Liver (tissue), 3 donors: ENCODE measurements around the gene AJAP1.

Experiments used
- SP1 ChIP-seq: IDR thresholded peaks from 2 replicates; pipeline ENCODE4 v1.6.1; 2018; ENCODE audit warnings: antibody characterized with exemption, mild to moderate bottlenecking
- TF ChIP-seq, protein P1 (sequence below): IDR thresholded peaks from 2 replicates; pipeline ENCODE4 v1.6.1; 2016; ENCODE audit warnings: antibody characterized with exemption
- TF ChIP-seq, protein P2 (sequence below): IDR thresholded peaks from 2 replicates; pipeline ENCODE4 v1.6.1; 2016; ENCODE audit warnings: antibody characterized with exemption
- TF ChIP-seq, protein P3 (sequence below): fragments of 150-350 bp; IDR thresholded peaks from 2 replicates; pipeline ENCODE4 v1.5.1; 2017; ENCODE audit warnings: improper control_type of control experiment, low read depth, low read length; ENCODE audit not compliant: missing input control
- donor health status: healthy.
- donor health status: healthy.

DNA sequence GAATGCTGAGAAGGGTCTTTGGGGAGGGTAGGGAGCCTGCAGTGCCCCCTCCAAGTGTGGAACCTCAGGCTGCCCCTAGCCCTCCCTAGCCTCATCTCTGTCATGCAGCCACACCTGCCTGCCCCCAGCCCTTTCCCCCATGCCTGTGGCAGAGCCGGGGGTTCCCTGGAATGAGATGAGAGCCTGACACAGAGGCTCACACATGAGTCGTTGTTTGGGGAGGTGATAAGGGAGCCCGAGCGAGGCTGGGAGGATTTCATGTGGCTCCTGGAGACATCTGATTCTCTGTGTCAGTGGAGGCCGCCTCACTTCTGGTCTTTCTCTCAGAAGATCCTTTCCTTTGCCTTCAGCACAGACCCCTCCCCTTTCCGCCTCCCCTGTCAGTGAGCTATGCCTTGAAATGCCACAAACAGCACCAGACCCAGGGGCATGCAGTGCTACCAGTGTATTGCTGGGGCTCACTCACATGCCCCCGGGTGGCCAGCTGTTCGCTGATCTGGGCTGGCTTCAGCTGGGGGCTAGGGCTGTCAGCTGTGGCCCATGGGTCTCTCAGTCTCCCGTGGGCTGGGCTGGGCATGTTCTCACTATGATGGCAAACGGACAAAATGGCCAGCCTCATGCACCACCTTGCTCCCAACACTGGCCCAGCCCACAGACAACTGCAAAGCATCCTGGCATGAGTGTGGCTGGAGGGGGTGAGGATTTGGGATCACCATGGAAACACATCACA lies 102.6 kb downstream of the AJAP1 start:
- TF ChIP-seq, protein P1, sequence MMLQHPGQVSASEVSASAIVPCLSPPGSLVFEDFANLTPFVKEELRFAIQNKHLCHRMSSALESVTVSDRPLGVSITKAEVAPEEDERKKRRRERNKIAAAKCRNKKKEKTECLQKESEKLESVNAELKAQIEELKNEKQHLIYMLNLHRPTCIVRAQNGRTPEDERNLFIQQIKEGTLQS, result no peak
- no peak for TF ChIP-seq SP1
- TF ChIP-seq, protein P2, sequence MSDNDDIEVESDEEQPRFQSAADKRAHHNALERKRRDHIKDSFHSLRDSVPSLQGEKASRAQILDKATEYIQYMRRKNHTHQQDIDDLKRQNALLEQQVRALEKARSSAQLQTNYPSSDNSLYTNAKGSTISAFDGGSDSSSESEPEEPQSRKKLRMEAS, result no peak
- TF ChIP-seq, protein P3, sequence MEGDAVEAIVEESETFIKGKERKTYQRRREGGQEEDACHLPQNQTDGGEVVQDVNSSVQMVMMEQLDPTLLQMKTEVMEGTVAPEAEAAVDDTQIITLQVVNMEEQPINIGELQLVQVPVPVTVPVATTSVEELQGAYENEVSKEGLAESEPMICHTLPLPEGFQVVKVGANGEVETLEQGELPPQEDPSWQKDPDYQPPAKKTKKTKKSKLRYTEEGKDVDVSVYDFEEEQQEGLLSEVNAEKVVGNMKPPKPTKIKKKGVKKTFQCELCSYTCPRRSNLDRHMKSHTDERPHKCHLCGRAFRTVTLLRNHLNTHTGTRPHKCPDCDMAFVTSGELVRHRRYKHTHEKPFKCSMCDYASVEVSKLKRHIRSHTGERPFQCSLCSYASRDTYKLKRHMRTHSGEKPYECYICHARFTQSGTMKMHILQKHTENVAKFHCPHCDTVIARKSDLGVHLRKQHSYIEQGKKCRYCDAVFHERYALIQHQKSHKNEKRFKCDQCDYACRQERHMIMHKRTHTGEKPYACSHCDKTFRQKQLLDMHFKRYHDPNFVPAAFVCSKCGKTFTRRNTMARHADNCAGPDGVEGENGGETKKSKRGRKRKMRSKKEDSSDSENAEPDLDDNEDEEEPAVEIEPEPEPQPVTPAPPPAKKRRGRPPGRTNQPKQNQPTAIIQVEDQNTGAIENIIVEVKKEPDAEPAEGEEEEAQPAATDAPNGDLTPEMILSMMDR, result no peak
